ENCODE measurements around the gene XXYLT1. TPM values are rescaled to one million over a fixed set of nuclear protein-coding genes. Genes with fewer than 3 reads are reported as not detected.

XXYLT1 gene
- total RNA-seq, 1 donor from 2014 or later = 16.4 TPM

DNA sequence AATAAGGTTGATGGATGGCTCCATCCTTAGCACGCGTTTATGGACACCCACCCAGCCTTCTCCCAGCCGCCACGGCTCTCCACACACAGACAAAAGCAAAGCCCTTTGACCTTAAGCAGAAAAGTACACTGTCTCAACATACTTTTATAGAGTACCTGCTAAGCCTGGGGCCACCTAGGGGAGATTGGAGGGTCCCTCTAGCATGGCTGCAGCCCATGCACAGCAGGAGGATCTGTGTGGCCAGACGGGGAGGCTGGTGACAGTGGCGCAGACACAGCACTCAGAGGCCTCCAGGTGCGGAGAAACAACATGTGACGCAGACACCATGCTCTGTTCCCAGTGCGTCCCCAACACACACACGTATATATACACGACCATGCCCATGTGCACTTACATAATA lies 174.9 kb downstream of the XXYLT1 start:
- no peak overlapping the region for H3K4me3 Mint-ChIP-seq
- H3K27ac Mint-ChIP-seq = no peak overlapping the region
- no peak overlapping the region for H2AFZ ChIP-seq (replicated peaks)
- H3K27me3 Mint-ChIP-seq (ENCODE audit: insufficient read depth, low read depth) = no peaks in the 10 kb centered on the region
- no peak overlapping the region for H3K27ac ChIP-seq
- H3K36me3 ChIP-seq = no peaks in the 10 kb centered on the region
- no peaks in the 10 kb centered on the region for H3F3A ChIP-seq (ENCODE audit: low read depth)
- no peaks in the 10 kb centered on the region for H3K79me2 ChIP-seq (ENCODE audit: low read depth)
- peaks cover 42% of the 10 kb centered on the region for H3K4me1 Mint-ChIP-seq
- no peak for TF ChIP-seq EZH2phosphoT487 (IDR thresholded peaks at IDR 0.05)
- TF ChIP-seq, protein P1, sequence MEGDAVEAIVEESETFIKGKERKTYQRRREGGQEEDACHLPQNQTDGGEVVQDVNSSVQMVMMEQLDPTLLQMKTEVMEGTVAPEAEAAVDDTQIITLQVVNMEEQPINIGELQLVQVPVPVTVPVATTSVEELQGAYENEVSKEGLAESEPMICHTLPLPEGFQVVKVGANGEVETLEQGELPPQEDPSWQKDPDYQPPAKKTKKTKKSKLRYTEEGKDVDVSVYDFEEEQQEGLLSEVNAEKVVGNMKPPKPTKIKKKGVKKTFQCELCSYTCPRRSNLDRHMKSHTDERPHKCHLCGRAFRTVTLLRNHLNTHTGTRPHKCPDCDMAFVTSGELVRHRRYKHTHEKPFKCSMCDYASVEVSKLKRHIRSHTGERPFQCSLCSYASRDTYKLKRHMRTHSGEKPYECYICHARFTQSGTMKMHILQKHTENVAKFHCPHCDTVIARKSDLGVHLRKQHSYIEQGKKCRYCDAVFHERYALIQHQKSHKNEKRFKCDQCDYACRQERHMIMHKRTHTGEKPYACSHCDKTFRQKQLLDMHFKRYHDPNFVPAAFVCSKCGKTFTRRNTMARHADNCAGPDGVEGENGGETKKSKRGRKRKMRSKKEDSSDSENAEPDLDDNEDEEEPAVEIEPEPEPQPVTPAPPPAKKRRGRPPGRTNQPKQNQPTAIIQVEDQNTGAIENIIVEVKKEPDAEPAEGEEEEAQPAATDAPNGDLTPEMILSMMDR (IDR thresholded peaks at IDR 0.05) = no peak
- no peak for TF ChIP-seq EZH2 (IDR thresholded peaks at IDR 0.05)
- no peak overlapping the region for H3K9ac ChIP-seq
- H3K27me3 ChIP-seq = no peaks in the 10 kb centered on the region
- peaks cover 5% of the 10 kb centered on the region for H3K9me3 Mint-ChIP-seq
- no peaks in the 10 kb centered on the region for H4K20me1 ChIP-seq (ENCODE audit: low read depth)
- no peak overlapping the region for H3K4me2 ChIP-seq
- H3K4me3 ChIP-seq = no peak overlapping the region
- H3K36me3 Mint-ChIP-seq = peaks cover 4% of the 10 kb centered on the region
- no peaks in the 10 kb centered on the region for H3K4me1 ChIP-seq
- H3K9me3 ChIP-seq (ENCODE audit: low read depth) = no peaks in the 10 kb centered on the region
- DNase-seq (ENCODE audit: low spot score) = no peak

DNA sequence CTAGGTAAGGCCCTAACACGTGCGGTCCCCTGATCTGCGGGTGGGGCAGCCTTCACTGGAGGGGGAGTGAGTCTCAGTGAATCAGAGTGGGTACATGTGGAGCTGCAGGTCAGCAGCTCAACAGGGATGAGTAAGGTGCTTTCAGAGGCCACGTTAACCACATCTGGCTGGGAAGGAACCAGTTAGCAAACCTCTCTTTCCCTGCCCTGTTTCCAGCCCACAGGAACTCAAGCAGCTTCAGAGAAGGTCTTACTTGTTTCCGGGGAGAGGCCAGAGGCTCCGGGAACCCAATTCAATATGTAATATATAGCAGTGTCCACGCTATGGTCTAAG lies 175.3 kb downstream of the XXYLT1 start:
- no peak overlapping the region for H2AFZ ChIP-seq (replicated peaks)
- no peaks in the 10 kb centered on the region for H3K36me3 ChIP-seq
- H3K9ac ChIP-seq = no peak overlapping the region
- DNase-seq (ENCODE audit: low spot score) = no peak
- no peaks in the 10 kb centered on the region for H3K79me2 ChIP-seq (ENCODE audit: low read depth)
- H3K4me3 Mint-ChIP-seq = no peak overlapping the region
- H3K9me3 Mint-ChIP-seq = peaks cover 6% of the 10 kb centered on the region
- no peaks in the 10 kb centered on the region for H3F3A ChIP-seq (ENCODE audit: low read depth)
- no peaks in the 10 kb centered on the region for H3K9me3 ChIP-seq (ENCODE audit: low read depth)
- H3K4me1 ChIP-seq = no peaks in the 10 kb centered on the region
- H3K4me2 ChIP-seq = no peak overlapping the region
- no peak for TF ChIP-seq EZH2phosphoT487 (IDR thresholded peaks at IDR 0.05)
- TF ChIP-seq, protein P1 (IDR thresholded peaks at IDR 0.05) = no peak
- TF ChIP-seq EZH2 (IDR thresholded peaks at IDR 0.05) = no peak
- peak overlapping the region; percentile 37 for H3K27ac Mint-ChIP-seq
- peaks cover 6% of the 10 kb centered on the region for H3K36me3 Mint-ChIP-seq
- no peaks in the 10 kb centered on the region for H4K20me1 ChIP-seq (ENCODE audit: low read depth)
- H3K4me3 ChIP-seq = no peak overlapping the region
- H3K27ac ChIP-seq = no peak overlapping the region
- peaks cover 42% of the 10 kb centered on the region for H3K4me1 Mint-ChIP-seq
- H3K27me3 ChIP-seq = no peaks in the 10 kb centered on the region
- no peaks in the 10 kb centered on the region for H3K27me3 Mint-ChIP-seq (ENCODE audit: insufficient read depth, low read depth)

DNA sequence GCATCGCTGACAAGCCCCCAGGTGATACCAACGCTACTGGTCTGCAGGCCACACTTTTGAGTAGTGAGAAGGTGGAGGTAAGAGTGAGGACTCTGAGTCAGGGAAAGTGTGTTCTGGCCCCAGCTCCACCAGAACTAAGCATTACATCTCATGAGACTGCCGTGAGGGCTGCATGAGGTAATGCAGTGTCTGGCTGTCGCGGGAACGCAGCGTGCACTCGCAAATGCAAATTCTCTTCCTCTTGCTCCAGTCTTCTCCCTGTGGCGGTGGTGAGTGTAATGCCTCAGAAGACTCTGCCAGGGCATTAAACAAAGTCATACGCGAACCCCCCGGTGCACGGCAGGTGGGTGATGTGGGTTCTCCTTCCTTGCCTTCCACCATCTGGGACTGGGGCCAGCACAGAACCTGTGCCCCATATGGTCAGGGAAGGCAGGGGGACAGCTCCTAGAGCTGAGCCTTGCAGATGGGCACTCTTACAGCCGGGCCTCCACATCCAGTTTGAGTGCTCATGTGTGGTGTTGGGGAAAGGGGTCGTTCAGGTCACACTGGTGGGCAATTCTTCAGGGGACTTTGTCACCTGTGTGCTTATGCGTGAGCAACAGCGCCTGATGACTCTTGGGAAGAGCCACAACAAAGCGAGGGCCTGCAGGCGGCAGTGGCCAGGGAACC lies 175.8 kb downstream of the XXYLT1 start:
- Histone ChIP-seq H3K27me3 (no peaks in the 10 kb centered on the region), H3K4me1 (no peaks in the 10 kb centered on the region), H3K4me3 (no peak overlapping the region), H3K9ac (no peak overlapping the region), H3K4me2 (no peak overlapping the region), H2AFZ (replicated peaks) (no peak overlapping the region), H3F3A (ENCODE audit: low read depth) (no peaks in the 10 kb centered on the region), H3K79me2 (ENCODE audit: low read depth) (no peaks in the 10 kb centered on the region), H3K27ac (no peak overlapping the region), H3K36me3 (no peaks in the 10 kb centered on the region), H3K9me3 (ENCODE audit: low read depth) (no peaks in the 10 kb centered on the region), H4K20me1 (ENCODE audit: low read depth) (no peaks in the 10 kb centered on the region)
- H3K4me3 Mint-ChIP-seq = no peak overlapping the region
- no peaks in the 10 kb centered on the region for H3K27me3 Mint-ChIP-seq (ENCODE audit: insufficient read depth, low read depth)
- no peak for DNase-seq (ENCODE audit: low spot score)
- H3K27ac Mint-ChIP-seq = peak overlapping the region; percentile 78
- H3K4me1 Mint-ChIP-seq = peaks cover 42% of the 10 kb centered on the region
- peaks cover 7% of the 10 kb centered on the region for H3K9me3 Mint-ChIP-seq
- TF ChIP-seq, protein P1 (IDR thresholded peaks at IDR 0.05) = no peak
- TF ChIP-seq EZH2phosphoT487 (IDR thresholded peaks at IDR 0.05) (no peak), EZH2 (IDR thresholded peaks at IDR 0.05) (no peak)
- peaks cover 6% of the 10 kb centered on the region for H3K36me3 Mint-ChIP-seq
